Fibroblast of the aortic adventitia (primary cell): ENCODE data around the gene COL18A1. TPM values are rescaled to one million over a fixed set of nuclear protein-coding genes. Genes with fewer than 3 reads are reported as not detected.

Source experiments
- DNase-seq: peaks from one replicate; pipeline ENCODE4 v3.0.0-alpha.2; 2010; ENCODE audit warnings: low read depth
- H3K4me3 ChIP-seq: 2 replicates; pipeline ENCODE4 v1.5.1; 2011; ENCODE audit warnings: low read depth, mild to moderate bottlenecking, control low read depth, low read length, moderate library complexity
- CTCF ChIP-seq: IDR thresholded peaks from 2 replicates; pipeline ENCODE4 v1.5.1; 2011; ENCODE audit warnings: mild to moderate bottlenecking, low read length, control low read depth, inconsistent platforms; ENCODE audit not compliant: insufficient read depth
- total RNA-seq: library from RNA; depleted of rRNA; stranded (reverse); fragments of >200 nt; gene quantifications from 2 replicates; pipeline ENCODE4 v1.2.3, GENCODE V29; 2012; ENCODE audit warnings: low replicate concordance

COL18A1 gene
- total RNA-seq, 1 donor: 57.9 TPM

GRCh38 chr21:45460611-45461368 is 55.8 kb downstream of the COL18A1 start:
- H3K4me3 ChIP-seq: no peak overlapping the region
- TF ChIP-seq CTCF: no peak
- peak; percentile 90 for DNase-seq

GRCh38 chr21:45461369-45461750 is 56.4 kb downstream of the COL18A1 start:
- no peak for DNase-seq
- no peak overlapping the region for H3K4me3 ChIP-seq
- TF ChIP-seq CTCF: no peak

- no peak overlapping the region for H3K4me3 ChIP-seq
- TF ChIP-seq CTCF: no peak
- no peak for DNase-seq
These were observed 56.9 kb downstream of the COL18A1 start for GRCh38 chr21:45461806-45462341.

- no peak for DNase-seq
- no peak overlapping the region for H3K4me3 ChIP-seq
- no peak for TF ChIP-seq CTCF
These were observed 58.9 kb downstream of the COL18A1 start for GRCh38 chr21:45463871-45464270.

GRCh38 chr21:45464309-45464708 is 59.3 kb downstream of the COL18A1 start:
- TF ChIP-seq CTCF: no peak
- no peak for DNase-seq
- H3K4me3 ChIP-seq: no peak overlapping the region

GRCh38 chr21:45465105-45465504 is 60.1 kb downstream of the COL18A1 start:
- TF ChIP-seq CTCF: no peak

More at GRCh38 chr21:45465105-45465504, 60.1 kb downstream of the COL18A1 start:
- no peak for DNase-seq
- no peak overlapping the region for H3K4me3 ChIP-seq
